ENCODE measurements around the gene TMPRSS11D. TPM values are rescaled to one million over a fixed set of nuclear protein-coding genes. Genes with fewer than 3 reads are reported as not detected.

TMPRSS11D gene, protein sequence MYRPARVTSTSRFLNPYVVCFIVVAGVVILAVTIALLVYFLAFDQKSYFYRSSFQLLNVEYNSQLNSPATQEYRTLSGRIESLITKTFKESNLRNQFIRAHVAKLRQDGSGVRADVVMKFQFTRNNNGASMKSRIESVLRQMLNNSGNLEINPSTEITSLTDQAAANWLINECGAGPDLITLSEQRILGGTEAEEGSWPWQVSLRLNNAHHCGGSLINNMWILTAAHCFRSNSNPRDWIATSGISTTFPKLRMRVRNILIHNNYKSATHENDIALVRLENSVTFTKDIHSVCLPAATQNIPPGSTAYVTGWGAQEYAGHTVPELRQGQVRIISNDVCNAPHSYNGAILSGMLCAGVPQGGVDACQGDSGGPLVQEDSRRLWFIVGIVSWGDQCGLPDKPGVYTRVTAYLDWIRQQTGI
- total RNA-seq (not detected), polyA plus RNA-seq (not detected), total RNA-seq (not detected)

GRCh38 chr4:67883902-67884301 lies at the start of gene TMPRSS11D:
TSS of gene TMPRSS11D (minus strand) at chr4:67884002. CDS start at chr4:67883933, 69 bp downstream.
- Mint-ChIP-seq H3K9me3 (no peaks in the 10 kb centered on the region), H3K27me3 (peaks cover 0 to 22% (median 8%) of the 10 kb centered on the region in 5 donors), H3K27ac (no peak within 1 kb of the TSS), H3K36me3 (no peaks in the 10 kb centered on the region), H3K4me3 (no peak within 1 kb of the TSS), H3K4me1 (peaks cover 0 to 5% (median 0%) of the 10 kb centered on the region in 7 donors)
- DNase-seq = no peak
- H3K27me3 ChIP-seq (ENCODE audit: control insufficient read depth in 2 of 2, insufficient read depth in 2 of 2, low read length in 2 of 2) = no peaks in the 10 kb centered on the region
- ATAC-seq = no peak
- H3K36me3 ChIP-seq (ENCODE audit: control insufficient read depth in 2 of 3, insufficient read depth in 3 of 3, low read length in 3 of 3) = no peaks in the 10 kb centered on the region
- POLR2A ChIA-PET = no interaction called here
- CTCF ChIA-PET = no interaction called here
- H3K4me1 ChIP-seq (ENCODE audit: control insufficient read depth in 2 of 2, insufficient read depth in 2 of 2, low read length in 2 of 2) = no peaks in the 10 kb centered on the region
- no peak within 1 kb of the TSS for H3K27ac ChIP-seq (ENCODE audit: low read depth, low read length)
- intact Hi-C loops (cut with micrococcal nuclease) = no loop called here
- no peaks in the 10 kb centered on the region for H3K9me3 ChIP-seq (ENCODE audit: control insufficient read depth in 2 of 3, low read length in 3 of 3)
- H3K4me3 ChIP-seq (ENCODE audit: low read length) = no peak within 1 kb of the TSS

DNA sequence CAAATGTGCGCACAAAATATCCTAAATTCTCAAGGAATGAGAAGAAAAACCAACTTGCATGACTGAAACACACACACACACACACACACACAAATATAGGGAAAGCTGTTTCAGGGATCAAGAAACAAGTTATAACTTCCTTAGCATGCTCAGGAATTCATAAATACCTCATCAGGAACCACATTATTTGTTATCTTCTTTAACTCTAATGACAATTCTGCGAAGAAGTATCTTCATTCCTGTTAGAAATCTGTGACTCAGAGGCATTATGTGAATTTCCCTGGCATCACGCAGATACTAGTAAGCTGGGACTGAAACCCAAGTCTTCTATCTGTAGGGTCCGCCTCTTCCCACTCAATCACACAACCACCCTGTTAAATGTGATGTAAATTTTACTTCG lies 49.2 kb upstream of the TMPRSS11D start:
- Mint-ChIP-seq H3K27ac (no peak overlapping the region), H3K9me3 (peaks cover 0 to 4% (median 0%) of the 10 kb centered on the region in 11 donors), H3K27me3 (peaks cover 0 to 22% (median 7%) of the 10 kb centered on the region in 5 donors), H3K4me3 (no peak overlapping the region), H3K36me3 (peaks cover 0 to 3% (median 0%) of the 10 kb centered on the region in 5 donors), H3K4me1 (no peaks in the 10 kb centered on the region)
- H3K4me1 ChIP-seq (ENCODE audit: control insufficient read depth in 2 of 2, insufficient read depth in 2 of 2, low read length in 2 of 2) = no peaks in the 10 kb centered on the region
- no peaks in the 10 kb centered on the region for H3K9me3 ChIP-seq (ENCODE audit: control insufficient read depth in 2 of 3, low read length in 3 of 3)
- POLR2A ChIA-PET = no interaction called here
- H3K4me3 ChIP-seq (ENCODE audit: low read length) = no peak overlapping the region
- intact Hi-C loops (cut with micrococcal nuclease) = no loop called here
- ATAC-seq (no peak), DNase-seq (no peak)
- H3K27ac ChIP-seq (ENCODE audit: low read depth, low read length) = no peak overlapping the region
- CTCF ChIA-PET = no interaction called here
- no peaks in the 10 kb centered on the region for H3K27me3 ChIP-seq (ENCODE audit: control insufficient read depth in 2 of 2, insufficient read depth in 2 of 2, low read length in 2 of 2)
- H3K36me3 ChIP-seq (ENCODE audit: control insufficient read depth in 2 of 3, insufficient read depth in 3 of 3, low read length in 3 of 3) = no peaks in the 10 kb centered on the region

- no peaks in the 10 kb centered on the region for H3K27me3 ChIP-seq (ENCODE audit: control insufficient read depth in 2 of 2, insufficient read depth in 2 of 2, low read length in 2 of 2)
- H3K27ac ChIP-seq (ENCODE audit: low read depth, low read length) = no peak overlapping the region
- ATAC-seq = no peak
- DNase-seq = no peak
- Mint-ChIP-seq H3K36me3 (peaks cover 0 to 3% (median 0%) of the 10 kb centered on the region in 5 donors), H3K4me1 (no peaks in the 10 kb centered on the region), H3K27me3 (peaks cover 0 to 27% (median 7%) of the 10 kb centered on the region in 5 donors), H3K27ac (no peak overlapping the region), H3K4me3 (no peak overlapping the region), H3K9me3 (peaks cover 0 to 3% (median 0%) of the 10 kb centered on the region in 11 donors)
- CTCF ChIA-PET = no interaction called here
- no peaks in the 10 kb centered on the region for H3K4me1 ChIP-seq (ENCODE audit: control insufficient read depth in 2 of 2, insufficient read depth in 2 of 2, low read length in 2 of 2)
- H3K4me3 ChIP-seq (ENCODE audit: low read length) = no peak overlapping the region
- no peaks in the 10 kb centered on the region for H3K9me3 ChIP-seq (ENCODE audit: control insufficient read depth in 2 of 3, low read length in 3 of 3)
- H3K36me3 ChIP-seq (ENCODE audit: control insufficient read depth in 2 of 3, insufficient read depth in 3 of 3, low read length in 3 of 3) = no peaks in the 10 kb centered on the region
- intact Hi-C loops (cut with micrococcal nuclease) = no loop called here
- POLR2A ChIA-PET = no interaction called here
Measured at GRCh38 chr4:67931256-67931655, 47.5 kb upstream of the TMPRSS11D start.

GRCh38 chr4:67929426-67929825 lies 45.6 kb upstream of the TMPRSS11D start:
- intact Hi-C loops (cut with micrococcal nuclease) = no loop called here

GRCh38 chr4:67928546-67928945 lies 44.7 kb upstream of the TMPRSS11D start:
- no peak for ATAC-seq
- Mint-ChIP-seq H3K36me3 (peaks cover 0 to 3% (median 0%) of the 10 kb centered on the region in 5 donors), H3K4me1 (no peaks in the 10 kb centered on the region), H3K27ac (no peak overlapping the region), H3K27me3 (peaks cover 0 to 27% (median 5%) of the 10 kb centered on the region in 5 donors), H3K4me3 (no peak overlapping the region), H3K9me3 (peaks cover 0 to 9% (median 2%) of the 10 kb centered on the region in 11 donors)
- Histone ChIP-seq H3K27ac (ENCODE audit: low read depth, low read length) (no peak overlapping the region), H3K4me3 (ENCODE audit: low read length) (no peak overlapping the region), H3K36me3 (ENCODE audit: control insufficient read depth in 2 of 3, insufficient read depth in 3 of 3, low read length in 3 of 3) (no peaks in the 10 kb centered on the region), H3K27me3 (ENCODE audit: control insufficient read depth in 2 of 2, insufficient read depth in 2 of 2, low read length in 2 of 2) (no peaks in the 10 kb centered on the region), H3K9me3 (ENCODE audit: control insufficient read depth in 2 of 3, low read length in 3 of 3) (no peaks in the 10 kb centered on the region), H3K4me1 (ENCODE audit: control insufficient read depth in 2 of 2, insufficient read depth in 2 of 2, low read length in 2 of 2) (no peaks in the 10 kb centered on the region)
- ChIA-PET CTCF (no interaction called here), POLR2A (no interaction called here)
- DNase-seq = no peak
- intact Hi-C loops (cut with micrococcal nuclease) = no loop called here

More at GRCh38 chr4:67929426-67929825, 45.6 kb upstream of the TMPRSS11D start:
- peaks cover 0 to 5% (median under 1%) of the 10 kb centered on the region in 11 donors for H3K9me3 Mint-ChIP-seq
- POLR2A ChIA-PET = no interaction called here
- Histone ChIP-seq H3K9me3 (ENCODE audit: control insufficient read depth in 2 of 3, low read length in 3 of 3) (no peaks in the 10 kb centered on the region), H3K27ac (ENCODE audit: low read depth, low read length) (no peak overlapping the region), H3K27me3 (ENCODE audit: control insufficient read depth in 2 of 2, insufficient read depth in 2 of 2, low read length in 2 of 2) (no peaks in the 10 kb centered on the region), H3K4me3 (ENCODE audit: low read length) (no peak overlapping the region), H3K4me1 (ENCODE audit: control insufficient read depth in 2 of 2, insufficient read depth in 2 of 2, low read length in 2 of 2) (no peaks in the 10 kb centered on the region), H3K36me3 (ENCODE audit: control insufficient read depth in 2 of 3, insufficient read depth in 3 of 3, low read length in 3 of 3) (no peaks in the 10 kb centered on the region)
- no peak overlapping the region for H3K4me3 Mint-ChIP-seq
- H3K27me3 Mint-ChIP-seq = peaks cover 0 to 27% (median 5%) of the 10 kb centered on the region in 5 donors
- no peak for DNase-seq
- CTCF ChIA-PET = interaction anchor here (0.7 kb wide), 1 partner anchor 28 kb away, joined by 3 read pairs; no protein-coding TSS in a partner anchor
- peaks cover 0 to 3% (median 0%) of the 10 kb centered on the region in 5 donors for H3K36me3 Mint-ChIP-seq
- H3K27ac Mint-ChIP-seq = no peak overlapping the region
- ATAC-seq = no peak
- H3K4me1 Mint-ChIP-seq = no peaks in the 10 kb centered on the region

DNA sequence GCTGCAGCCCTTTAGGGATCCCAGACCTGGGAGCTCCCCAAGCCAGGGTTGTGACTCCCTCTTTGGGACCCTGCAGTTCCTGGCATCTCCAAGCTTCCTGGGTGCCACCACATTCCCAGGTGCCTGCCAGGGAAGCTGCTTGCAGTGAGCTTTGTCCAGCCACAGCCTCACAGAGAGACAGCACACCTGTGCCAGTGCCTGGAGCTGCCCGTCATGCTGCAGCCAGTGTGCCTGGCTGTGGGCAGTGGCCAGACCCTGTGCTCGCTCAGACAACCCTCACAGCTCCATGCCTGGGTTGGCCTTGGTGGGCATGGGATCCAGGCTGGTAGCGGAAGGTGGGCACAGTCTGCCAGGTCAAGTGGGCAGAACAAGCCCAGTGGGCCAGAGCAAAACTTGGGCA lies 43.4 kb upstream of the TMPRSS11D start:
- Mint-ChIP-seq H3K4me1 (no peaks in the 10 kb centered on the region), H3K27me3 (peaks cover 0 to 23% (median 3%) of the 10 kb centered on the region in 5 donors), H3K4me3 (no peak overlapping the region), H3K36me3 (peaks cover 0 to 3% (median 0%) of the 10 kb centered on the region in 5 donors), H3K27ac (no peak overlapping the region), H3K9me3 (peaks cover 0 to 9% (median 2%) of the 10 kb centered on the region in 11 donors)
- Histone ChIP-seq H3K4me3 (ENCODE audit: low read length) (no peak overlapping the region), H3K36me3 (ENCODE audit: control insufficient read depth in 2 of 3, insufficient read depth in 3 of 3, low read length in 3 of 3) (no peaks in the 10 kb centered on the region), H3K9me3 (ENCODE audit: control insufficient read depth in 2 of 3, low read length in 3 of 3) (no peaks in the 10 kb centered on the region), H3K4me1 (ENCODE audit: control insufficient read depth in 2 of 2, insufficient read depth in 2 of 2, low read length in 2 of 2) (no peaks in the 10 kb centered on the region), H3K27me3 (ENCODE audit: control insufficient read depth in 2 of 2, insufficient read depth in 2 of 2, low read length in 2 of 2) (no peaks in the 10 kb centered on the region), H3K27ac (ENCODE audit: low read depth, low read length) (no peak overlapping the region)
- no peak for DNase-seq
- CTCF ChIA-PET = no interaction called here
- no peak for ATAC-seq
- POLR2A ChIA-PET = no interaction called here
- intact Hi-C loops (cut with micrococcal nuclease) = no loop called here

DNA sequence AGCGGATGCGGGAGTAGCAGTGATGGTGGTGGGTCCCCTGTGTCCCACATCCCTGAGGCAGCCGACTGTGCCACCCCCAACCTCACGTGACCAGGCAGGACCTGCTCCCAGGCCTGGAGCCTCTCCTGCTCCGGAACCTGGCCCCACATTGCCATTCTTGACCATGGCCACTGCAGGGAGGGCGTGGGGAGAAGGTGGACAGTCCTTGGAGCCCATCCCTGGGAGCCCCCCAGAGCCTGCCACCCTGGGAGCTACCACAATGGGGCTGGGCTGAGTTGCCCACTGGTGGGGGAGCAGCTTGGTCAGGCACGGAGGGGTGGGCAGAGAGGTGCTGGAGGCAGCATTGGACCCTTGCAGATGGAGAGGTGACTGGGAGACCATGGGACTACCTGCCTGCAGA lies 42.7 kb upstream of the TMPRSS11D start:
- Histone ChIP-seq H3K4me3 (ENCODE audit: low read length) (no peak overlapping the region), H3K9me3 (ENCODE audit: control insufficient read depth in 2 of 3, low read length in 3 of 3) (no peaks in the 10 kb centered on the region), H3K4me1 (ENCODE audit: control insufficient read depth in 2 of 2, insufficient read depth in 2 of 2, low read length in 2 of 2) (no peaks in the 10 kb centered on the region), H3K36me3 (ENCODE audit: control insufficient read depth in 2 of 3, insufficient read depth in 3 of 3, low read length in 3 of 3) (no peaks in the 10 kb centered on the region), H3K27me3 (ENCODE audit: control insufficient read depth in 2 of 2, insufficient read depth in 2 of 2, low read length in 2 of 2) (no peaks in the 10 kb centered on the region), H3K27ac (ENCODE audit: low read depth, low read length) (no peak overlapping the region)
- no peaks in the 10 kb centered on the region for H3K4me1 Mint-ChIP-seq
- CTCF ChIA-PET = no interaction called here
- H3K36me3 Mint-ChIP-seq = peaks cover 0 to 3% (median 0%) of the 10 kb centered on the region in 5 donors
- DNase-seq (no peak), ATAC-seq (no peak)
- POLR2A ChIA-PET = no interaction called here
- H3K27ac Mint-ChIP-seq = no peak overlapping the region
- peaks cover 0 to 17% (median 3%) of the 10 kb centered on the region in 5 donors for H3K27me3 Mint-ChIP-seq
- intact Hi-C loops (cut with micrococcal nuclease) = no loop called here
- no peak overlapping the region for H3K4me3 Mint-ChIP-seq
- H3K9me3 Mint-ChIP-seq = peaks cover 0 to 9% (median 2%) of the 10 kb centered on the region in 11 donors
